Endothelial cell (in vitro differentiated cells): ENCODE data around the gene MAP3K5. TPM values are rescaled to one million over a fixed set of nuclear protein-coding genes. Genes with fewer than 3 reads are reported as not detected.

Experiments used
- DNase-seq: peaks from one replicate; pipeline ENCODE4 v3.0.0; 2021; ENCODE audit warnings: low spot score
- H3K27ac Mint-ChIP-seq: one replicate; pipeline ENCODE4 v1.8.0; 2021; ENCODE audit warnings: mixed read lengths, inconsistent platforms; ENCODE audit not compliant: unreplicated experiment
- H3K27me3 Mint-ChIP-seq: one replicate; pipeline ENCODE4 v1.8.0; 2021; ENCODE audit warnings: mild to moderate bottlenecking, moderate library complexity, mixed read lengths, inconsistent platforms; ENCODE audit not compliant: unreplicated experiment
- H3K36me3 Mint-ChIP-seq: one replicate; pipeline ENCODE4 v1.8.0; 2021; ENCODE audit warnings: mild to moderate bottlenecking, low read depth, mixed read lengths, inconsistent platforms; ENCODE audit not compliant: unreplicated experiment
- H3K4me1 Mint-ChIP-seq: one replicate; pipeline ENCODE4 v1.8.0; 2021; ENCODE audit warnings: mild to moderate bottlenecking, mixed read lengths, inconsistent platforms; ENCODE audit not compliant: unreplicated experiment
- H3K4me3 Mint-ChIP-seq: one replicate; pipeline ENCODE4 v1.8.0; 2021; ENCODE audit warnings: mild to moderate bottlenecking, mixed read lengths, inconsistent platforms; ENCODE audit not compliant: unreplicated experiment
- H3K9me3 Mint-ChIP-seq: one replicate; pipeline ENCODE4 v1.8.0; 2021; ENCODE audit warnings: mixed read lengths, inconsistent platforms; ENCODE audit not compliant: unreplicated experiment
- total RNA-seq: library from RNA; stranded (reverse); fragmentation: NEBNext Ultra II Directional; extraction: Animal tissue kit (Norgen Biotek cat#: 25700); gene quantifications from one replicate; pipeline ENCODE4 v1.2.1, GENCODE V29; 2021; ENCODE audit not compliant: unreplicated experiment
- TF ChIP-seq, protein P1 (sequence below): fragments of 200-600 bp; sonication (generic); IDR thresholded peaks from one replicate; pipeline ENCODE4 v1.5.0; 2021; ENCODE audit warnings: antibody characterized with exemption; ENCODE audit not compliant: unreplicated experiment

Gene MAP3K5
- total RNA-seq, 1 donor from 2014 or later = 0.33 TPM

DNA sequence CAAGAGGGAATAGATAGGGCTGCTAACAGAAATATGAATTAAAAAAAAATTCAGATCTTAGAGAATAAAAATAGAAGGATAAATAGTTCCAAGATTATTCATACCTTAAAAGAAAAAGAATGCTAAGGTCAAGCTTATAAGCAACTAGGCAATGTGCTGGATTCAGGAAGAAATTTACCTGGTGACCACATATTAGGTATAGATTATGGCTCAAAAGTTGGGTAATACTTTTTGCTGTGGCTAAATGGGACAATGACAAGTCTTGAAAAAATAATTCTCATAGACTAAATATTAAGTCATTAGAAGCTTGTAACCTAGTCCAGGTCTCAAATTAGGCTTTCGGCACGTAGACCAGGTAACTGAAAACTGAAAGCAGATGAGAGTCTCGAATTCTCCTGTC is 17.2 kb downstream of the MAP3K5 start:
- no peaks in the 10 kb centered on the region for H3K9me3 Mint-ChIP-seq
- TF ChIP-seq, protein P1, sequence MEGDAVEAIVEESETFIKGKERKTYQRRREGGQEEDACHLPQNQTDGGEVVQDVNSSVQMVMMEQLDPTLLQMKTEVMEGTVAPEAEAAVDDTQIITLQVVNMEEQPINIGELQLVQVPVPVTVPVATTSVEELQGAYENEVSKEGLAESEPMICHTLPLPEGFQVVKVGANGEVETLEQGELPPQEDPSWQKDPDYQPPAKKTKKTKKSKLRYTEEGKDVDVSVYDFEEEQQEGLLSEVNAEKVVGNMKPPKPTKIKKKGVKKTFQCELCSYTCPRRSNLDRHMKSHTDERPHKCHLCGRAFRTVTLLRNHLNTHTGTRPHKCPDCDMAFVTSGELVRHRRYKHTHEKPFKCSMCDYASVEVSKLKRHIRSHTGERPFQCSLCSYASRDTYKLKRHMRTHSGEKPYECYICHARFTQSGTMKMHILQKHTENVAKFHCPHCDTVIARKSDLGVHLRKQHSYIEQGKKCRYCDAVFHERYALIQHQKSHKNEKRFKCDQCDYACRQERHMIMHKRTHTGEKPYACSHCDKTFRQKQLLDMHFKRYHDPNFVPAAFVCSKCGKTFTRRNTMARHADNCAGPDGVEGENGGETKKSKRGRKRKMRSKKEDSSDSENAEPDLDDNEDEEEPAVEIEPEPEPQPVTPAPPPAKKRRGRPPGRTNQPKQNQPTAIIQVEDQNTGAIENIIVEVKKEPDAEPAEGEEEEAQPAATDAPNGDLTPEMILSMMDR = no peak
- H3K4me3 Mint-ChIP-seq = no peak overlapping the region
- no peaks in the 10 kb centered on the region for H3K4me1 Mint-ChIP-seq
- DNase-seq = no peak
- no peaks in the 10 kb centered on the region for H3K27me3 Mint-ChIP-seq
- H3K27ac Mint-ChIP-seq = no peak overlapping the region
- H3K36me3 Mint-ChIP-seq = no peaks in the 10 kb centered on the region

DNA sequence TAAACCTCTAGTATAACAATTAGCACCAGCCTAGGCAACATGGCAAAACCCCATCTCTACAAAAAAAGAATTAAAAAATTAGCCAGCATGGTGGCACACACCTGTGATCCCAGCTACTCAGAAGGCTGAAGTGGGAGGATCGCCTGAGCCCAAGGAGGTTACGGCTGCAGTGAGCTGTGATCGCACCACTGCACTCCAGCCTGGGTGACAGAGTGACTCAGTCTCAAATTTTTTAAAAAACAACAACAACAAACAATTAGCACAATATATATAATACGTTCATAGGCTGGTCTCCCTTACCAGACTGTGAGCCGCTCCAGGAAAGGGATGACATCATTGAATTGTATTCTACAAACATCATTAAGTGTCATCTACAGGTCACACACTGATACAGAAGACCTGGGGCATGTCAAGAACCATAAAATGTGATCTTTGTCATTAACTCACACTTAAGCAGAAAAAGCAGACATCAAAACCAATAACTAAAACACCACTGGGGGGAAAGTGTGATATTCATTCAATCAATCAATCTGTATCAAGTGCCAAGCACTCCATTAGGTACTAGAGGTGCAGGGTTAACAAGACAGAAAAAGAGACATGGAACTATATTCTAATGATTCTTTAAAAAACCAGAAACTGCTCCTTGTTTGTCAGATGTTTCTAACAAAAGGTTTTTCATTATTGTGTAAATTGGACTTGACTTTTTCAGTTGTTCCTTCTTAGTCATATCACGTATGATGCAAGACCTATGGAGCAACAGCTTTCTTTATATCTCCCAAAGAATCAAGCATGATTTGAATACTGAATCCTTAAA is 17.8 kb downstream of the MAP3K5 start:
- H3K4me3 Mint-ChIP-seq = no peak overlapping the region
- H3K36me3 Mint-ChIP-seq = no peaks in the 10 kb centered on the region
- TF ChIP-seq, protein P1 = no peak
- H3K4me1 Mint-ChIP-seq = no peaks in the 10 kb centered on the region
- DNase-seq = no peak
- no peaks in the 10 kb centered on the region for H3K9me3 Mint-ChIP-seq
- H3K27me3 Mint-ChIP-seq = no peaks in the 10 kb centered on the region
- no peak overlapping the region for H3K27ac Mint-ChIP-seq

GRCh38 chr6:136773473-136773796 is 18.8 kb downstream of the MAP3K5 start:
- H3K36me3 Mint-ChIP-seq = no peaks in the 10 kb centered on the region
- DNase-seq = no peak
- H3K9me3 Mint-ChIP-seq = no peaks in the 10 kb centered on the region
- H3K27me3 Mint-ChIP-seq = no peaks in the 10 kb centered on the region
- H3K4me1 Mint-ChIP-seq = no peaks in the 10 kb centered on the region
- no peak overlapping the region for H3K27ac Mint-ChIP-seq
- TF ChIP-seq, protein P1 = no peak
- no peak overlapping the region for H3K4me3 Mint-ChIP-seq

- Mint-ChIP-seq H3K27me3 (no peaks in the 10 kb centered on the region), H3K9me3 (no peaks in the 10 kb centered on the region), H3K27ac (no peak overlapping the region), H3K36me3 (no peaks in the 10 kb centered on the region), H3K4me3 (no peak overlapping the region), H3K4me1 (no peaks in the 10 kb centered on the region)
- no peak for DNase-seq
- TF ChIP-seq, protein P1 = no peak
These were observed 19.4 kb downstream of the MAP3K5 start for GRCh38 chr6:136772685-136773472.

DNA sequence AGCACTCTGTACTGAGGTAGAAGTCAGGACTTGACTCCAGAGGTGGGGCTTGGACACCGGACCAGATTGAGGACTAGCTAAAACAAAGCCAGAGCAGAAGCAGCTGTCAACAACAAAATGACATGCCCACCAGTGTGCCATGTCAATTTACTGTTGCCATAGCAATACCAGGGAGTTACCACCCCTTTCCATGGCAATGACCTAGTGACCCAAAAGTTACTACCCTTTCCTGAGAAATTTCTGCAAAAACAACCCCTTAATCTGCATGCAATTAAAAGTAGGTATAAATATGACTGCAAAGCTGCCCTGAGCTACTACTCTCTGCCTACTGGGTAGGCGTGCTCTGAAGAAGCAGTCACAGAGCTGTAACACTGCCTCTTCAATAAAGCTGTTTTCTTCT is 21.0 kb downstream of the MAP3K5 start:
- no peaks in the 10 kb centered on the region for H3K4me1 Mint-ChIP-seq
- H3K36me3 Mint-ChIP-seq = no peaks in the 10 kb centered on the region
- no peaks in the 10 kb centered on the region for H3K9me3 Mint-ChIP-seq
- H3K27me3 Mint-ChIP-seq = no peaks in the 10 kb centered on the region
- no peak overlapping the region for H3K4me3 Mint-ChIP-seq
- DNase-seq = no peak
- TF ChIP-seq, protein P1 = no peak
- no peak overlapping the region for H3K27ac Mint-ChIP-seq
